GM19025 (cell line): ENCODE data around the gene CGB2.
"Not testable (repeated sequence)": the region's sequence is repeated elsewhere in the genome, so short reads cannot be mapped to it uniquely, and the experiment has no call there.

Experiments
- ATAC-seq: cut with Tn5 transposase; IDR thresholded peaks from one replicate; pipeline ENCODE4 v1.9.1; 2021; ENCODE audit warnings: mild to moderate bottlenecking, low read depth, moderate library complexity; ENCODE audit not compliant: unreplicated experiment

Gene CGB2

DNA sequence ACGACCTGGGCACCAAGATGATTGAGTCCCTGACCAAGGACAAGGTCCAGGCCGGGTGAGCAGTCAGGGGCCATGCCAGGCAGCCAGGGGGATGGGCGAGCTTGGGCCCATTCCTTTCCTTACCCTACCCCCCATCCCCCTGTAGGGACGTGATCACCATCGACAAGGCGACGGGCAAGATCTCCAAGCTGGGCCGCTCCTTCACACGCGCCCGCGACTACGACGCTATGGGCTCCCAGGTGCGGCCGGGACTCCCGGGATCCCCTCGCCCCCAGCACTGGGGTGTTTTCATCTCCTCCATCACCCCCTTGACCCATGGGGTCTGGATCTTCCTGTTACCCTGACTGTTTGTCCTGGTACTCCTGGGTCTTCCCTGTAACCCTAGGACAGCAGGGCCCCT is 21.9 kb upstream of the CGB2 start:
- no peak for ATAC-seq

DNA sequence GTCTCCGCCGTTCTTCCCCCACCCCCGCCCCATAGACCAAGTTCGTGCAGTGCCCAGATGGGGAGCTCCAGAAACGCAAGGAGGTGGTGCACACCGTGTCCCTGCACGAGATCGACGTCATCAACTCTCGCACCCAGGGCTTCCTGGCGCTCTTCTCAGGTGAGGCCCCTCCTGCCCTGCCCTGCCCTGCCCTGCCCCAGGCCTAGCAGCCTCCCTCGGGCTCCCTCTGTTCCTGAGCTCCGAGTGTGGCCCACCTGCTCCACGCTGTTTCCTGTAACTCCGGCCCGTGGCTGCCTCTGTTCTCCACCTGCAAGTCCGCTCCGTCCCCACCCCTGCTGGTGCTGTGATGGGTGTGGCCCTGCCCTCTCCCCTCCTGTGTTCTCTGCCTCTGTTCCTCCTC is 21.2 kb upstream of the CGB2 start:
- ATAC-seq = no peak

DNA sequence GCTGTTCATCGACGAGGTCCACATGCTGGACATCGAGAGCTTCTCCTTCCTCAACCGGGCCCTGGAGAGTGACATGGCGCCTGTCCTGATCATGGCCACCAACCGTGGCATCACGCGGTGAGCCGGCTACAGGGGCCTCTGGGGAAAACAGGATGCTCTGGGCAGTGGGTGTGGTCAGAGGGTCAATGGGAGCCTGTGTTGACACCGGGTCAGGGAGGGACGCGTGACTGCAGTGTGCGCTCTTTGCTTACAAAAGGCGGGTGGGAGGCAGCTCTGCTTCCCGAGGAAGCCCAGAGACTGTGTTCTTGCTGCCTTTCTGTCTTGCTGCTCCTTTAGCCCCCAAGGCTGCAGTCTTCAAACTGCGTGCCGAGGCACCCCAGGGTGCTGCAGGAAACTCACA is 20.5 kb upstream of the CGB2 start:
- ATAC-seq = no peak

DNA sequence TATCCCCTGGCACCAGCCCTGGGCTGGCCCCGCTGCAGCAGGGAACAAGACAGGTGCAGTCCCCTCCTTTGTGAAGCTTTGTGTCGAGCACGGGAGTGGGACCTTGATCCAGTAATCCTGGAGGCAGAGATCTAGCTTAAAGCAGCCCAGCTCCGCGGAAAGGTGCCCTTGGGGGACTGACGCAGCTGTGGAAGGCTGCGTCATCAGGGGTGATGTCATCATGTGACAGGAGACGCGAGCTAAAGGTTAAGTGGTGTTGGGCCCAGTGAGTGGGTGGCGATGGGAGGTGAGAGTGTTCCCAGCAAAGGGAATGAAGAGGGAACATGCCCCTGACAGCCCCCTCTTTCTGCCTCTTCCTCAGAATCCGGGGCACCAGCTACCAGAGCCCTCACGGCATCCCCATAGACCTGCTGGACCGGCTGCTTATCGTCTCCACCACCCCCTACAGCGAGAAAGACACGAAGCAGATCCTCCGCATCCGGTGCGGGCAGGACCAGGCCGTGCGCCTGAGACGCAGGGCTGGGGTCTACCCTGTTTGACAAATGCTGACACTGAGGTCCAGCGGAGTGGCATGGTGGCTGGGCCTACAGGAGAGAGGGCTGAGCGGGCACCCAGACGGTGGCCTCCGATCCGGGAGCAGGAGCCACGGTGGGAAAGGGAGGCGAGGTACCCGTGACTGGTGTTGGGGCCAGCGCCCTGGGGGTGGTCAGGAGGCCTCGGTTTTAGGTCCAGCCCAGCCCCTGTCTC is 17.4 kb upstream of the CGB2 start:
- ATAC-seq = no peak

DNA sequence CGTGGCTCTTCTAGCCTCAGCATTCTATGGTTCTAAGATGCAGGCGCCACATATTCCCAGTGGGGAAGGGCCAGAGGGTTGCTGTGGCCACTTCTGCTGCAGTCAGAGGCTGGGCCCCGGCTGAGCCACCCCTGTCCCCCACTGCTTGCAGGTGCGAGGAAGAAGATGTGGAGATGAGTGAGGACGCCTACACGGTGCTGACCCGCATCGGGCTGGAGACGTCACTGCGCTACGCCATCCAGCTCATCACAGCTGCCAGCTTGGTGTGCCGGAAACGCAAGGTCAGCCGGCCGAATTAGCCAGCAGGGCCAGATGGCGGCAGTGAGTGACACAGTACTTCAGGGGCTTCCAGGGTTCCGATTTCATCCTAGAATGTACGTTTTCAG is 16.8 kb upstream of the CGB2 start:
- ATAC-seq = no peak

DNA sequence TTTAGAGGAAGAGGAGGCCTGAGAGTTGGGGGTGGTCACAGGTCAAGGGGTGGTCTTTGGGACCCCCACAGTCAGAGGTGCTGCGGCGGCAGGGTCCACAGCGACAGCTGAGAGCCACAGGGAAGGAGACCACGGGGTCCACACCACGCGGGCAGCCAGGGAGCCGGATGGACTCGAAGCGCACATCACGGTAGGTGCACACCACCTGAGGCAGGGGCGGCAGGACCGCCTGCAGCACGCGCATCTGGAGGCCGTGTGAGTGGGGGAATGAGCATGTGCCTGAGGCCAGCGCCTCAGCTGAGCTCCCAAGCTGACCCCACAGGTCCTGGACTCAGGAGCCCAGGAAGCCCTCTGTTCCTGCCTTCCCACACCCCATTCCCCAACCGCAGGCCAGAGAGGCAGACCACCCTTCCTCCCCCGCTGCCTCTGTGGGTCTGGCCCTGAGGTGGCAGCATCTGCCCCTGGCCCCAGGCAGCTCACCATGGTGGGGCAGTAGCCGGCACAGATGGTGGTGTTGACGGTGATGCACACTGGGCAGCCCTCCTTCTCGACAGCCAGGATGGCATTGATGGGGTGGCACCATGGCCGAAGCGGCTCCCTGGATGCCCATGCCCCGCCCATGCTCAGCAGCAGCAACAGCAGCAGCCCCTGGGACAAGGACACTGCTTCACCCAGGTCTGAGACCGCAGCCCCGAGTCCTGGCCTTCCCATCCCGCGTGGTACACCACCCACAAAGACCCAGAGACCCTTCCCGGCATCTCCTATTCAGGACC is 15.4 kb upstream of the CGB2 start:
- ATAC-seq = no peak

DNA sequence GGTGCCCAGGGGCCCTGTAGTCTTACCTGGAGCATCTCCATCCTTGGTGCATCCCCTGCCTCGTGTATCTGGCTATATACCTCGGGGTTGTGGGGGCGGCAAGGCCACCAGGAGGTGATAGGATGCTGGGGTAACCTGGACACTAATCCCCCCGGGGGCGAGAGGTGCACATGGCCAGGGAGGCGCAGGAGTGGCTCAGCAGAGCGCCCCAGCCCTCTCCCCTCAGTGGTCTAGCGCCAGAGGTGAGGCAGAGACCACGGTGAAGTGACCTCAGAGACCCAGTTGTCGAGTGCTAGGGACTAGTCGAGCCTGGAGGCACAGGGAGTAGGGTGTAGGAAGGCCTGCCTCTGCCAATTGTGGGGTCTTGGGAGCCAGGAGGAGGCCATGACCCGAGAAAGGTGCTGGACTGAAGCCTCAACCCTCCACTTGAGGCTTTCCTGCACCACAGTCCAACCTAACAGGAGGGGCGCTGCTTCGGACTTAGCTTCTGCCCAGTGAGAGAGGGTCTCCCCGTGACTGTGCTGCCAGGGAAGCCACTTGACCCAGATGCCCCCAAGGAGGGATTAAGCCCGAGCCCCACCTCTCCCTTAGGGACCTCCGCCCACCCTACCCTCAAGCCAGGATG is 14.5 kb upstream of the CGB2 start, which contains the start of gene LHB:
Gene LHB, minus strand, starts transcription at position 51 of the 625 bp plus-strand sequence. Its CDS starts 10 bp downstream, at position 41.
- ATAC-seq = no peak

DNA sequence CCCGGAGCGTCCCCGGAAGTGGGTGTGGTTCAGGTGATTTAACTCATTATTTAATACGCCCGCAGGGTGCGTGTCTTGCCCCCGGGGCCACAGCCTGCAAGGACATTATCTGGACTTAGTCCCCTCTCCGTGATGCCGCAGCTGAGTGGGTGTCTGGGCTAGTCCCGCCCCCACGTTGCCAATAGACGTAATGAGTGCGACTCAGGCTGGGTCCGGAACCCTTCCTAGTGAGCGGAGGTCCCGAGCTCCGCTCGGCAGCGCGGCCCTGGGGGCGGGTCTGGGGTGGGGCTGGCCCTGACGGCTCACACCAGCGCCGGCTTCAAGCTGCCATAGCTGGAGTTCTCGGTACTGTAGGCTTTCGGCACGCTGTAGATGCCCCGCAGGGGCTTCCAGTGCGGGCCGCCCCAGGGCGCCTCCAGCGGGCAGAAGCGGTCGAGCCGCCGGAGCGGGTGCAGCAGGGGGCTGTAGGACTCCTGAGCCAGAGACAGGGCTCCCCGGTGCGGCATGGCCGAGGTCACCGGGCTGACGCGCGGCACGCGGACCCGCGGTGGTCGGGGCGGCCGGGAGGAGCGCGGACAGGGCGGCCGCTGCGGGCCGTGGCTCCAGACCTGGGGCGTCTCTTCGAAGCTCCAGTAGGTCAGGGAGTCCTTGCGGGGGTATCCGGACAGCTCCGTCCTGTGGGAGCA is 13.9 kb upstream of the CGB2 start:
- peak; percentile 36 for ATAC-seq

DNA sequence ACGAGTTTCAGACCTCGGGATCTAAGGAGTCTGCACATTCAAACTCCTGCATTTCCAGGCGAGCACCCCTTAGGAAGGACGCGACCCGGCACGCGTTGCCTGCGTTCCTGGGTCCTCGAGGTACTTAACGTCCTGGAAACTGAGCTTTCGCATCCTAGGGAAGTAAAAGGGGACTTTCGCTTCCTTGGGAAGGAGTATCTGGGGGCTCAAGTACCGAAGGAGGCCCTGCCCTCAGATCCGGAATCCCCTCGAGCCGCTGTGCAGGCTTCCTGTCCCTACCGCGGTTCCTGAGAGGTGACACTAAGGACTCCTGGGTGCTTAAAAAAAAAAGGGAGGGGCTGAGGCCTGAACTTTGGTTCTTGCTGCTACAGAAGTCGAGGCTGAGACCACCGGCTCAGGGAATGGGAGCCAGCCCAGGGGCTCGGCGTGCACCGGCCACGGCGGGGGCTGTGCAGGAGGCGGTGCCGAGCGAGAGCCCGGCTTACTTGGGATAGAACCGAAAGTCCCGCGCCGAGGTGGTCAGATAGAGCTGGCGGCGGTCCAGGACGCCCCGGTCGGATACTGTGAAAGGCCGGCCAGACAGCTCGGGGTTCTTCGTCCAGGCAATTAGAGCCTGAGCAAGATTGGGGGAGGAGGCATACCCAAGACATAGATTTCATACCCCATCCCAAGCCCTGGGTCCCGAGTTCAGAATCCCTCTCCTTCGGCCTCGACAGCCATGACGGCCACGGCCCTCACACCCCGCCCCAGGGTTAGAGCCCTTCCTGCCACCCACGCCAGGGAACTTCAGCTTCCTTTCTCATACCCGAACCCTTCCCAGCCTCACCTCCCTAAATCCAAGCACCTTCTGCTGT is 13.1 kb upstream of the CGB2 start:
- not testable (repeated sequence) for ATAC-seq

DNA sequence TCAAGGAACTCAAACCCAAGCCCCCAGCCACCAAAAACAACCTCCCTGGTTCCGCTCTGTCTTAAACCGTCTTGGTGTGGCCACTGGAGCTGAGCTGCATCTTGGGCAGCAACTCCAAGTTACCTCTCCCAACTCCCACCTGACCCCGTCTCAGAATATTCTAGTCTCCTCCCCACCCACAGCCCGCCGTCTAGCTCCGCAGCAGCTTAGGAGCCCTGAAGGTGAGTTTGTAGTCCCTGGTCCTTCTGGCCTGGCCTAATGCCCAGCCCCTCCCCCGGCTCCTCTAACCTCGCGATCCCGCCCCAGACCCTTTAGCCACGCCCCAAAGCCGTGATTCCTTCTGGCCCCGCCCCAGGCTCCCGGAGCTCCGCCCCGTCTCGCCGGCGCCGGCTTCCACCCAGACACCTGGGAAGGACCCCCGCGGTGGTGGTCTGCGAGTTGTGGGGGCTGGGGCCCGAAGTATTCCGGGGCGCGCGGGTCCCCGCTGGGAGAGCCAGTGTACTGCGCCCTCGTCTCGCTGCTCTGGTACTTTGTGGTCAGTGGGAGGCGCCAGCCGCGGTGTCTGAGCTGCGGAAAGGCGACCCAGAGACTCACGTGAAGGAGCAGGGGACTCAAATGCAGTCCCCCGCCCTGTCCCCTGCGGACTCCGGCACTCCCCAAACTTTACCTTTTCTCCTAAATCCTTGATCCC is 12.3 kb upstream of the CGB2 start:
- ATAC-seq = no peak

DNA sequence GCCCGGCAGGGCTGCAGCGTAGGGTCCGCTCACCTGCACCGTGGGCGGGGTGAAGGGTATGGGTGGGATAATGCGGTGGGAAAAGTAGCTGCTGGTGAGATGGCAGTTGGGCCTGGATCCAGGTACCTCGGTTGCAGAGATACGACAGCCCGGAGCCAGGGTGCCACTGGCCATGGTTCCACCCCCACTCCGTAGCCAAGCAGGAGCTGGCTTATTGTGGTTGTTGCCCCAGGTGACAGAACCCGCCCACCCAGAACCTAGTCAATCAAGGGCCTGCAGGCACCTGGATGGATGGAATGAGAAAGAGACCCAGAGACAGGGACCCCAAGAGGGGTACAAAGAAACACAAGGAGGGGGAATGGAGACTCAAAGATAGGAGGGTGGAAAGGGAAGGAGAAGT is 11.3 kb upstream of the CGB2 start:
- ATAC-seq = no peak

DNA sequence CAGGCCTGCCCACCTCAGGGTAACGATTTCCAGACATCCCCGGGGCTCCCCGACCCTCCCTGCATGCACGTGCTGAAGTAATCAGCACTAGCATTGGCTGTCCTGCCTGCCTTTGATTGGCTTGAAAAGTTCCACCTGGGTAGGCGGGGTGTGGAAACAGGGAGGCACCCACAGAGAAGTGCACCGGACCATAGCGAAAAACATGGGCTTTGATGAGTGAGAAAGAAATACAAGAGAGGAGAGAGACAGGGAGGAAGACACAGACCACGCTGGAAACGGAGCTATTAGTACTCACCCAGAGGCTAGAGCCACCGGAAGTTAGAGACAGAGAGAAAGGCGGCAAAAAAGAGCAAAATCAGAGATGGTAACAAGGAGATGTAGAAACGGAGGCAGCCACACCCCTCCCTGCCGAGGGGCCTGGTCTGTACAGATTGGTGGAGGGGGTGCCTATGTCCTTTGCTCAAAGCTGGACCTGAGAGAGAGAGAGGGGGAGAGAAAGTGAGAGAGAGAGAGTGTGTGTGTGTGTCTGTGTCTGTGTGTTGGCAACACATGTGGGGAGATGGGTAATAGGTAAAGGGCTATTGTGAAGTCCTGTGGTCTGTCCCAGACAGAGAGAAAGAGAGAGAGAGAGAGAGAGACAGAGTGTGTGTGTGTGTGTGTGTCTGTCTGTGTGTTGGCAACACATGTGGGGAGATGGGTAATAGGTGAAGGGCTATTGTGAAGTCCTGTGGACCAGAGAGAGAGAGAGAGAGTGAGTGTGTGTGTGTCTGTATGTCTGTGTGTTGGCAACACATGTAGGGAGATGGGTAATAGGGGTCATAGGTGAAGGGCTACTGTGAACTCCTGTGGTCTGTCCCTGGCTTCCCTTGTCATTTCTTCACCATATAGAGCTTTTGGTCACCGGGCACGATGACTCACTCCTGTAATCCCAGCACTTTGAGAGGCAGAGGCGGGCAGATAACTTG is 10.5 kb upstream of the CGB2 start:
- ATAC-seq = no peak

DNA sequence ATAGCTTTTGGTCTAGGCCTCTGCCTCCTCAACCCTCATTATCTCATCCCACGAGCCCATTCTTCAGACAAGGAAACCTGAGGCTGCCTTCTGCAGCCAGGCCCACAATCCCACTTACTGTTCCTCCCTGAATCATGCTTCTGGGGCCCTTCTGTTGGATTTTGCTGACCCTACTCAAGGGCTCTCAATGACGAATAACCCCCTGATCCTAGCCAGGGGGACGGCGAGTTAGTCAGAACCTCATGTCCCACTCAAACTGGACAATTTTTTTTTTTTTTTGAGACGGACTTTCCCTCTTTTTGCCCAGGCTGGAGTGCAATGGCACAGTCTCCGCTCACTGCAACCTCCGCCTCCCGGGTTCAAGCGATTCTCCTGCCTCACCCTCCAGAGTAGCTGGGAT is 9.6 kb upstream of the CGB2 start:
- ATAC-seq = no peak

DNA sequence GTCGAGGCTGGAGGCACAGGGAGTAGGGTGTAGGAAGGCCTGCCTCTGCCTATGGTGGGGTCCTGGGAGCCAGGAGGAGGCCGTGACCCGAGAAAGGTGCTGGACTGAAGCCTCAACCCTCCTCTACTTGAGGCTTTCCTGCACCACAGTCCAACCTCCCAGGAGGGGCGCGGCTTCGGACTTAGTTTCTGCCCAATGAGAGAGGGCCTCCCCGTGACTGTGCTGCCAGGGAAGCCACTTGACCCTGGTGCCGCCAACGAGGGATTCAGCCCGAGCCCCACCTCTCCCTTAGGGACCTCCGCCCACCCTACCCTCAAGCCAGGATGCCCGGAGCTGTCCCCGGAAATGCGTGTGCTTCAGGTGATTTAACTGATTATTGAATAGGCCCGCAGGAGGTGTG is 7.5 kb upstream of the CGB2 start, which contains the start of gene CGB3:
Gene CGB3, minus strand, starts transcription at position 101 of the 400 bp plus-strand sequence. CDS start 362 bp downstream, outside the sequence.
- not testable (repeated sequence) for ATAC-seq

DNA sequence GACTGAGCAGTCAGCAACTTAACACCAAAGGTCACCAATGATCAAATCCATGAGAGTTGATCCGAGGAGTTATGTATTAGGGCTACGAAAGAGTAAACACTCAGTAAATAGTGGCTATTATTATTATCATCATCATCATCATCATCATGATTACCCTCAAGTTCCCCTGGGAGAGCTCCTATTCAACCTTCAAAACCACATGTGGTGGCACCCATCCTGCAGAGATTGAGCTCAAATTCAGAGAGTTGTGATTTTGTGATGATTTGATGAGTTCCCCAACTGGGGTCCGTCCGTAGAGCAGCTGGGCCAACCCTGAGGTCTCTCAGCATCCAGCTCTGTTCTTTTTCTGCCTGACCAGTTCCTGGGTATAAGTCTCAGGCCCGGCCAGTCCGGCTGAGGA is 6.6 kb upstream of the CGB2 start:
- ATAC-seq = not testable (repeated sequence)

DNA sequence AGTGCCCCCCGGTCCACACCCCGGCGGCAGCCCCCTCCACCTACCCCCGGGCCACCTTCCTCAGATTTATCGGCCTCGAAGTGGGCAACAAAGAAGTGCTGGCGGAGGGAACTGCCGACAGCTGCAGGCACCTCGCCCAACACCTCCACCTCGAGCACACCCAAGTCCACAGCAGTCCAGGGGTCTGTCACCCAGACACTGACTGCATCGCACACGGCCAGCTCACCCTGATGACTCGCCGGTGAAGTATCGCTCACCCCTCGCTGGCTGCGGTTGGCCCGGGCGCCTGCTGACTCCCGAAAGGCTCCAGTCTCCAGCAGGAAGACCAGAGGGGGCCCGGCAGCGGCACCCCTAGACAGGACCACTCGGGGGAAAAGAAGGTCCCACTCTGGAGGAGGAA is 6.1 kb upstream of the CGB2 start:
- not testable (repeated sequence) for ATAC-seq

DNA sequence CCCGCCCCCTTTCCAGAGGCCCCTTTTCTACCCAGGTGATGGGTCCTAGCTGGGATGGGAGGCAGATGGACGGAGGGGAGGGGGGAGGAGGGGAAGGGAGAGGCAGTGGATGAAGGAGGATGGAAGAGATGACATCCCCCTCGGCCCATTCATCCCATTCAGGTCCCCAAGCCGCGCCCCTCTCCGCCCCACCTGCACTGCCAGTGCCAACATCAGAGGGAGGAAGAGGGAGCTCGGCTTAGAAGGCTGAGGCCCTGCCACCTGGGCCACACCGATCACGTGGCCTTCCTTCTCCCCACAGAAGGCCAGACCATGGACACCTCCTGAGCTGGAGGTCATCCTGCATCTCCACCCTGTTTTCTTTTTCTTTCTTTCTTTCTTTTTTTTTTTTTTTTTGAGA is 3.0 kb upstream of the CGB2 start:
- not testable (repeated sequence) for ATAC-seq

DNA sequence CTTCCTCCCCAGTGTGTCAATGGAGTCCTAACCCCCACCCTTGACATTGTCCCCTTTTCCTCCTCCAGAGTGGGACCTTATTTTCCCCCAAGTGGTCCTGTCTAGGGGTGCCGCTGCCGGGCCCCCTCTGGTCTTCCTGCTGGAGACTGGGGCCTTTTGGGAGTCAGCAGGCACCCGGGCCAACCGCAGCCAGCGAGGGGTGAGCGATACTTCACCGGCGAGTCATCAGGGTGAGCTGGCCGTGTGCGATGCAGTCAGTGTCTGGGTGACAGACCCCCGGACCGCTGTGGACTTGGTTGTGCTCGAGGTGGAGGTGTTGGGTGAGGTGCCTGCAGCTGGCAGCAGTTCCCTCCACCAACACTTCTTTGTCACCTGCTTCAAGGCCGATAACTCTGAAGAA is 1.9 kb upstream of the CGB2 start:
- ATAC-seq = not testable (repeated sequence)
